Central memory CD4-positive, alpha-beta T cell (primary cell): ENCODE data around the gene GRSF1.
"Not testable (repeated sequence)": the region's sequence is repeated elsewhere in the genome, so short reads cannot be mapped to it uniquely, and the experiment has no call there.

Experiments
- DNase-seq: peaks from one replicate; pipeline ENCODE4 v3.0.0; 2022
- total RNA-seq, 3 experiments: gene quantifications; one replicate each; lab custom pipeline; 2026; lab: John Stamatoyannopoulos, UW

The GRSF1 gene
- total RNA-seq, result 66.9 to 255 (median 150) reads per million in 3 experiments

- peak; percentile 95 for DNase-seq
Measured at GRCh38 chr4:70839589-70840093, at the start of gene GRSF1. GRSF1 (minus strand) TSS chr4:70839890; CDS start chr4:70839827, 63 bp downstream.

GRCh38 chr4:70885174-70885573 lies 45.5 kb upstream of the GRSF1 start:
- DNase-seq, result no peak

GRCh38 chr4:70880739-70881138 lies 41.0 kb upstream of the GRSF1 start:
- DNase-seq, result no peak

- DNase-seq, result no peak
Measured at GRCh38 chr4:70877556-70877955, 37.9 kb upstream of the GRSF1 start.

GRCh38 chr4:70874268-70875156 lies 34.8 kb upstream of the GRSF1 start:
- DNase-seq, result no peak

GRCh38 chr4:70873216-70873615 lies 33.5 kb upstream of the GRSF1 start:
- no peak for DNase-seq

- DNase-seq, result no peak
Measured at GRCh38 chr4:70868778-70869177, 29.1 kb upstream of the GRSF1 start.

- no peak for DNase-seq
Measured at GRCh38 chr4:70863099-70863790, 23.6 kb upstream of the GRSF1 start.

GRCh38 chr4:70859066-70859465 lies 19.4 kb upstream of the GRSF1 start:
- DNase-seq, result no peak

- no peak for DNase-seq
Measured at GRCh38 chr4:70858454-70858853, 18.8 kb upstream of the GRSF1 start.

GRCh38 chr4:70855464-70855863 lies 15.8 kb upstream of the GRSF1 start:
- DNase-seq, result no peak

- no peak for DNase-seq
Measured at GRCh38 chr4:70849291-70849690, 9.6 kb upstream of the GRSF1 start.

GRCh38 chr4:70844180-70844579 lies 4.5 kb upstream of the GRSF1 start:
- no peak for DNase-seq

- DNase-seq, result no peak
Measured at GRCh38 chr4:70842761-70843435, 3.2 kb upstream of the GRSF1 start.

- no peak for DNase-seq
Measured at GRCh38 chr4:70841951-70842350, 2.3 kb upstream of the GRSF1 start.

- DNase-seq, result no peak
Measured at GRCh38 chr4:70841211-70841610, 1.5 kb upstream of the GRSF1 start.

- DNase-seq, result not testable (repeated sequence)
Measured at GRCh38 chr4:70840631-70841030, 941 bp upstream of the GRSF1 start.

GRCh38 chr4:70840137-70840536 lies 447 bp upstream of the GRSF1 start:
- not testable (repeated sequence) for DNase-seq

GRCh38 chr4:70838666-70839588 lies 763 bp downstream of the GRSF1 start:
- peak; percentile 63 for DNase-seq

- DNase-seq, result no peak
Measured at GRCh38 chr4:70838204-70838603, 1.5 kb downstream of the GRSF1 start.

GRCh38 chr4:70836081-70836480 lies 3.6 kb downstream of the GRSF1 start:
- no peak for DNase-seq

GRCh38 chr4:70833675-70834074 lies 6.0 kb downstream of the GRSF1 start:
- DNase-seq, result no peak
